ENCODE data around the gene USP3.

USP3 gene

GRCh38 chr15:63593705-63594671 lies 89.6 kb downstream of the USP3 start:
- no peak for DNase-seq (ENCODE audit: low spot score)

GRCh38 chr15:63595065-63595464 lies 90.7 kb downstream of the USP3 start:
- no peak for DNase-seq (ENCODE audit: low spot score)

- DNase-seq (ENCODE audit: low spot score) = no peak
These were observed 91.3 kb downstream of the USP3 start for GRCh38 chr15:63595688-63596087.

- no peak for DNase-seq (ENCODE audit: low spot score)
These were observed 92.3 kb downstream of the USP3 start for GRCh38 chr15:63596676-63597037.

GRCh38 chr15:63597038-63597790 lies 92.8 kb downstream of the USP3 start, which contains the start of gene FBXL22:
FBXL22 (plus strand) TSS chr15:63597387; CDS start chr15:63597393, 6 bp downstream.
- no peak for DNase-seq (ENCODE audit: low spot score)

- DNase-seq (ENCODE audit: low spot score) = no peak
These were observed 93.4 kb downstream of the USP3 start for GRCh38 chr15:63597821-63598220.

- DNase-seq (ENCODE audit: low spot score) = no peak
These were observed 94.3 kb downstream of the USP3 start for GRCh38 chr15:63598473-63599400.

GRCh38 chr15:63599401-63600000 lies 95.1 kb downstream of the USP3 start:
- no peak for DNase-seq (ENCODE audit: low spot score)

GRCh38 chr15:63600001-63600615 lies 95.7 kb downstream of the USP3 start:
- no peak for DNase-seq (ENCODE audit: low spot score)

- peak; percentile 64 for DNase-seq (ENCODE audit: low spot score)
These were observed 96.2 kb downstream of the USP3 start for GRCh38 chr15:63600616-63601025.

- DNase-seq (ENCODE audit: low spot score) = no peak
These were observed 96.8 kb downstream of the USP3 start for GRCh38 chr15:63601026-63601703.

GRCh38 chr15:63601704-63602185 lies 97.4 kb downstream of the USP3 start:
- no peak for DNase-seq (ENCODE audit: low spot score)

- DNase-seq (ENCODE audit: low spot score) = no peak
These were observed 98.2 kb downstream of the USP3 start for GRCh38 chr15:63602595-63602994.

- no peak for DNase-seq (ENCODE audit: low spot score)
These were observed 99.1 kb downstream of the USP3 start for GRCh38 chr15:63603516-63603915.

GRCh38 chr15:63604281-63604680 lies 99.9 kb downstream of the USP3 start:
- no peak for DNase-seq (ENCODE audit: low spot score)

GRCh38 chr15:63605036-63605435 lies 100.6 kb downstream of the USP3 start:
- DNase-seq (ENCODE audit: low spot score) = no peak

GRCh38 chr15:63605816-63606215 lies 101.4 kb downstream of the USP3 start:
- no peak for DNase-seq (ENCODE audit: low spot score)

- no peak for DNase-seq (ENCODE audit: low spot score)
These were observed 101.9 kb downstream of the USP3 start for GRCh38 chr15:63606308-63606707.

- DNase-seq (ENCODE audit: low spot score) = no peak
These were observed 104.6 kb downstream of the USP3 start for GRCh38 chr15:63608989-63609388.

- DNase-seq (ENCODE audit: low spot score) = no peak
These were observed 105.1 kb downstream of the USP3 start for GRCh38 chr15:63609448-63609847.

Measured in hematopoietic multipotent progenitor cell treated with erythropoietin and hydrocortisone succinate and interleukin-3 and kit ligand, for 17 days (in vitro differentiated cells).